ENCODE data around the gene ZBTB32.

DNA sequence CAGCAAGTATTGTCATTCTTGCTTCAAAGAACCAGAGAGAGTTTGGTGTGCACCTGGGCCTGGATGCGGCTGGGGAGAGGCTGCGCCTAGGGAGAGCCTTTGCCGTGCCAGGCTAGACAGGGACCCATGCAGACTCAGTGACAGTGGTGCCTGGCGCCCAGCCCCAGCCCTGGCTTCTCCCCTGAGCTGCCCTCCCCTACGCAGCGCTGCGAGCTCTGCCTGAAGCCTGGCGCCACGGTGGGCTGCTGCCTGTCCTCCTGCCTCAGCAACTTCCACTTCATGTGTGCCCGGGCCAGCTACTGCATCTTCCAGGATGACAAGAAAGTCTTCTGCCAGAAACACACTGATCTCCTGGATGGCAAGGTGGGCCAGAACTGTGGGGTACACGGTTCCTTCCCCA, 25.4 kb downstream of the ZBTB32 start:
- TF ChIP-seq CTCF (IDR thresholded peaks at IDR 0.05), result no peak
- no peak for TF ChIP-seq POLR2AphosphoS5 (IDR thresholded peaks at IDR 0.05; ENCODE audit: low read depth, low read length)
